PFSK-1 (cell line): ENCODE results near the gene DDI2.

Source experiments
- FOXP2 ChIP-seq: optimal IDR thresholded peaks from 2 replicates; pipeline ENCODE3; 2011; ENCODE audit warnings: borderline replicate concordance, control low read depth, inconsistent platforms; ENCODE audit not compliant: insufficient read depth; ENCODE audit errors: extremely low read length, extremely low read depth
- POLR2AphosphoS5 ChIP-seq: IDR thresholded peaks from 2 replicates; pipeline ENCODE4 v1.6.1; 2012; ENCODE audit warnings: low read depth, mild to moderate bottlenecking, control low read depth, low read length, moderate library complexity
- SIN3A ChIP-seq: IDR thresholded peaks from 2 replicates; pipeline ENCODE4 v1.6.1; 2012; ENCODE audit warnings: mild to moderate bottlenecking, low read length, moderate library complexity, borderline replicate concordance; ENCODE audit not compliant: insufficient read depth
- TAF1 ChIP-seq: IDR thresholded peaks from 2 replicates; pipeline ENCODE4 v1.6.1; 2012; ENCODE audit warnings: low read length, control low read depth, borderline replicate concordance; ENCODE audit not compliant: insufficient read depth
- TF ChIP-seq, protein P1 (sequence below), 2 experiments: IDR thresholded peaks; 2 replicates each; pipeline versions ENCODE4 v1.6.1 to v1.8.0; 2011 to 2012; ENCODE audit warnings: low read depth in 2 of 2, low read length in 2 of 2, control low read depth in 1 of 2, inconsistent platforms in 1 of 2, mild to moderate bottlenecking in 1 of 2, moderate library complexity in 1 of 2; ENCODE audit not compliant: insufficient read depth in 1 of 2

DNA sequence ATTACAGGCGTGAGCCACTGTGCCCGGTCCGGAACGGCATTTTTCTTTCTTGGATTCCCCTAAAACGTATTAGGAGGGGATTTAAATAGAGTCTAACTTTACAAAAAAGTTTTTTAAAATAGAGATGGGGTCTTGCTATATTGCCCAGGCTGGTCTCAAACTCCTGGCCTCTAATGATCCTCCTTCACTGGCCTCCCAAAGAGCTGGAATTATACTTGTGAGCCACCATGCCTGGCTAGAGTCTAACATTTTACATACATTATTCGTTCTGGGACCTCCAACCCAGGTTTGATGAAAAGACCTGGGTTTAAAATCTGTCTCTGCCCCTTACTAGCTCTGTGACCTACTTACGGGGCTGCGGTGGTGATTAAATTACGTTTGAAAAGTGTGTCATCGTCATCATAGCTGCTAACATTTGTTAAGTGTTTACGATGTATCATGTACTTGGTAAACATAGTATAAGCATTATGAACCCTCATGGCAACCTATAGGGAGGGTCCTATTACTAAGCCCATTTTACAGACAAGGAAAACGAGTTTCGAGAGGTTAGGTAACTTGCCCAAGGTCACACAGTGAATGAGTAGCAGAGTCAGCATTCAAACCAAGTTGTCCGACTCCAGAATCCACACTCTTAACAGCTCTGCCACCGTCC is 91.4 kb downstream of the DDI2 start:
- TF ChIP-seq SIN3A (no peak), TAF1 (no peak), POLR2AphosphoS5 (no peak), FOXP2 (no peak)
- TF ChIP-seq, protein P1, sequence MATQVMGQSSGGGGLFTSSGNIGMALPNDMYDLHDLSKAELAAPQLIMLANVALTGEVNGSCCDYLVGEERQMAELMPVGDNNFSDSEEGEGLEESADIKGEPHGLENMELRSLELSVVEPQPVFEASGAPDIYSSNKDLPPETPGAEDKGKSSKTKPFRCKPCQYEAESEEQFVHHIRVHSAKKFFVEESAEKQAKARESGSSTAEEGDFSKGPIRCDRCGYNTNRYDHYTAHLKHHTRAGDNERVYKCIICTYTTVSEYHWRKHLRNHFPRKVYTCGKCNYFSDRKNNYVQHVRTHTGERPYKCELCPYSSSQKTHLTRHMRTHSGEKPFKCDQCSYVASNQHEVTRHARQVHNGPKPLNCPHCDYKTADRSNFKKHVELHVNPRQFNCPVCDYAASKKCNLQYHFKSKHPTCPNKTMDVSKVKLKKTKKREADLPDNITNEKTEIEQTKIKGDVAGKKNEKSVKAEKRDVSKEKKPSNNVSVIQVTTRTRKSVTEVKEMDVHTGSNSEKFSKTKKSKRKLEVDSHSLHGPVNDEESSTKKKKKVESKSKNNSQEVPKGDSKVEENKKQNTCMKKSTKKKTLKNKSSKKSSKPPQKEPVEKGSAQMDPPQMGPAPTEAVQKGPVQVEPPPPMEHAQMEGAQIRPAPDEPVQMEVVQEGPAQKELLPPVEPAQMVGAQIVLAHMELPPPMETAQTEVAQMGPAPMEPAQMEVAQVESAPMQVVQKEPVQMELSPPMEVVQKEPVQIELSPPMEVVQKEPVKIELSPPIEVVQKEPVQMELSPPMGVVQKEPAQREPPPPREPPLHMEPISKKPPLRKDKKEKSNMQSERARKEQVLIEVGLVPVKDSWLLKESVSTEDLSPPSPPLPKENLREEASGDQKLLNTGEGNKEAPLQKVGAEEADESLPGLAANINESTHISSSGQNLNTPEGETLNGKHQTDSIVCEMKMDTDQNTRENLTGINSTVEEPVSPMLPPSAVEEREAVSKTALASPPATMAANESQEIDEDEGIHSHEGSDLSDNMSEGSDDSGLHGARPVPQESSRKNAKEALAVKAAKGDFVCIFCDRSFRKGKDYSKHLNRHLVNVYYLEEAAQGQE (IDR thresholded peaks at IDR 0.05; ENCODE audit: insufficient read depth in 1 of 2, low read depth in 2 of 2, low read length in 2 of 2): no peak
